NT2/D1 (cell line): Measurements from ENCODE around the gene VAMP2.

Source experiments
- SUZ12 ChIP-seq: IDR thresholded peaks from 2 replicates; pipeline ENCODE4 v1.6.1; 2011; ENCODE audit not compliant: insufficient read length, insufficient read depth; ENCODE audit errors: extremely low read depth
- YY1 ChIP-seq: IDR thresholded peaks from 2 replicates; pipeline ENCODE4 v1.6.1; 2011; ENCODE audit not compliant: insufficient read length, insufficient read depth
- ZNF274 ChIP-seq: IDR thresholded peaks from 2 replicates; pipeline ENCODE4 v1.6.1; 2011; ENCODE audit warnings: mild to moderate bottlenecking, low read depth, low read length

- TF ChIP-seq YY1 (no peak), ZNF274 (no peak), SUZ12 (no peak)
Measured at GRCh38 chr17:8153525-8153956, 9.2 kb downstream of the VAMP2 start.
